ENCODE measurements around the gene KRT12. TPM values are rescaled to one million over a fixed set of nuclear protein-coding genes. Genes with fewer than 3 reads are reported as not detected.

Gene KRT12
- not detected in 2 replicates for total RNA-seq (2014; rRNA removed; shearing (Covaris generic))

DNA sequence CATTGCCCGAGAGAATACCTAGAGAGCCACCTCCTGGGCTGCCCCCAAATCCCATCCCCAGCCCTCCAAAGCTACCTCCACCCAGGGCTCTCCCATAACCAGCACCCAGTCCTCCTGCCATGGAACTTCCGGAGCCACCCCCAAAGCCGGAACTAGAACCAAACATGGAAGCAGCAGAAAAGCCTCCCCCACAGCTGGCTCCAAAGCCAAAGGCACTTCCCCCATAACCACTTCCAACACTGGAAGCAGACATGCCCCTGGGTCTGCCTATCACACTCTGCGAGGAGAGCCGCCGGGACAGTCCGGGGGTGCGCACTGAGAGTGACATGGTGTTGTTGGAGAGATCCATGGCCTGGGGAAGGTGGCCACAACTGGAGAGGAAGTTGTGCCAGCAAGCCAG is at the start of gene KRT12:
Gene KRT12, minus strand, starts transcription at position 386 of the 400 bp plus-strand sequence. Its CDS starts 37 bp downstream, at position 349.
- Histone ChIP-seq H3K9me3 (replicated peaks) (no peaks in the 10 kb centered on the region), H3K36me3 (no peaks in the 10 kb centered on the region), H3K4me1 (no peaks in the 10 kb centered on the region), H3K27me3 (no peaks in the 10 kb centered on the region), H3K4me3 (no peak within 1 kb of the TSS), H3K27ac (no peak within 1 kb of the TSS)
- no peak for DNase-seq

DNA sequence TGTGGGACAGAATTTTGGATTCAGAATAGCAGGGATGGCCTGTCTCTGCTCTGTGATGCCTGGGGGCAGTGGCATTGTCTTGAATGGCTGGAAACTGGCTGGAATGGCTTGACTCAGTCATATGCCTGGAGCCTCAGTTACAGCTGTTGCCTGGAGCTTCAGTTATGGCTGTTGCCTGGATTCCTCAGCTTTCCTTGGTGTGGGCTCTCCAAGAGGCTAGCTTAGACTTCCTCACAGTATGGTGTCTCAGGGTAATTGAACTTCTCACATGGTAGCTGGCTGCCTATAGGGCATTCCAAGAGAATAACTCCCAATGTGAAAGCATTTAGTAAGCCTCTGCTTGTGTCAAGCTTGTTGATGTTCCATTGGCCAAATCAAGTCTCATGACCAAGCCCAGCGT is 49.3 kb upstream of the KRT12 start:
- no peaks in the 10 kb centered on the region; the same call in 1 of the 2 replicates for H3K4me1 ChIP-seq
- no peak overlapping the region for H3K4me3 ChIP-seq
- no peaks in the 10 kb centered on the region for H3K9me3 ChIP-seq (replicated peaks)
- H3K27me3 ChIP-seq: no peaks in the 10 kb centered on the region
- H3K27ac ChIP-seq: no peak overlapping the region
- no peaks in the 10 kb centered on the region for H3K36me3 ChIP-seq
- peak in 1 of 2 experiments; percentile 20 for DNase-seq

DNA sequence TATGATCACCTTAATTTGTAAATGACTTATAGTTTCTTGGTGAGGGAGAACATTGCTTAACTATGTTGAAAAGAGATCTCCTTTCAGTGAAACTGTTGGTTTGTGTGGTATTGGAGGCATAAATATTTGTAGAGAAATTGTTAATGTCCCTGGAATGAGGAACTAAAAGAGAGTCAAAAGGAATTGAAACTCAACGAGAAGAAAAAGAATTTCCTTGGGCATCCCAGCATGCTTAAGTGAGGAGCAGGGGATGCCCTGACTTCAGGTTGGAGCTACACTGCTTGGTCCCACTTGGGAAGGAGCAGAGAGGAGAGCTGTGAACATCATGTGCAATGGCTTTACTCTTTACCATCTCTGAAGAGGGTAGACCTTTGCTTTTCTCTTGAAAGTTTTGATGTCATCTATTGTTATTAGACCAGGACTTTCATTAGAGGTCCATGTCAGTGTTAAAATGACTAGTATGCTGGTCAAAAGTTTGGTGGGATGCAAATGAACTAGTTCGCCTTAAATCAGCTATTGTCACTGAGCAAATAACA is 48.8 kb upstream of the KRT12 start:
- no peak for DNase-seq
- no peaks in the 10 kb centered on the region for H3K9me3 ChIP-seq (replicated peaks)
- H3K4me3 ChIP-seq: no peak overlapping the region
- H3K27me3 ChIP-seq: no peaks in the 10 kb centered on the region
- H3K27ac ChIP-seq: no peak overlapping the region
- no peaks in the 10 kb centered on the region for H3K36me3 ChIP-seq
- H3K4me1 ChIP-seq: peaks cover under 1% of the 10 kb centered on the region; the same call in 1 of the 2 replicates

DNA sequence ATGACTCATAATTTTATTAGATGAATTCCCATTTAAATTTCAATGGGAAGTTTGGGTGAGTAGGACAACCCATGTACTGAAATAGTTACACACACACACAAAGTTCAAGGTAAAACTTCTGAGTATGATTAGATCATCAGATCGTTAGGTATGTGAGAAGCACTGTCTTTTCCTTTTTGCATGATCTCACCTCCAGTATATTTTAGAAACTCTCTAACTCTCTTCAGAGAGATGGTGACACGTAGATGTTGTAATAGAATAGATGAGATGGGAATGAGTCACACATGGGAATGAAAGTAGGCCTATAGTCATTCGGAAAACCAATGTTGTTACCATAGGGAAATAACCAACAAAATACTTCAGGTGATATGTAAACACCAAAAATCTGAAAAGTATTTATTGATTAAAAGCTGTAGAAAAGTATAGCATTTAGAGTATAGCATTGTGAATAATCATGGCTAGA is 48.2 kb upstream of the KRT12 start:
- no peak for DNase-seq
- Histone ChIP-seq H3K36me3 (no peaks in the 10 kb centered on the region), H3K27me3 (no peaks in the 10 kb centered on the region), H3K4me1 (peaks cover 6% of the 10 kb centered on the region), H3K4me3 (no peak overlapping the region), H3K9me3 (replicated peaks) (no peaks in the 10 kb centered on the region), H3K27ac (no peak overlapping the region)

DNA sequence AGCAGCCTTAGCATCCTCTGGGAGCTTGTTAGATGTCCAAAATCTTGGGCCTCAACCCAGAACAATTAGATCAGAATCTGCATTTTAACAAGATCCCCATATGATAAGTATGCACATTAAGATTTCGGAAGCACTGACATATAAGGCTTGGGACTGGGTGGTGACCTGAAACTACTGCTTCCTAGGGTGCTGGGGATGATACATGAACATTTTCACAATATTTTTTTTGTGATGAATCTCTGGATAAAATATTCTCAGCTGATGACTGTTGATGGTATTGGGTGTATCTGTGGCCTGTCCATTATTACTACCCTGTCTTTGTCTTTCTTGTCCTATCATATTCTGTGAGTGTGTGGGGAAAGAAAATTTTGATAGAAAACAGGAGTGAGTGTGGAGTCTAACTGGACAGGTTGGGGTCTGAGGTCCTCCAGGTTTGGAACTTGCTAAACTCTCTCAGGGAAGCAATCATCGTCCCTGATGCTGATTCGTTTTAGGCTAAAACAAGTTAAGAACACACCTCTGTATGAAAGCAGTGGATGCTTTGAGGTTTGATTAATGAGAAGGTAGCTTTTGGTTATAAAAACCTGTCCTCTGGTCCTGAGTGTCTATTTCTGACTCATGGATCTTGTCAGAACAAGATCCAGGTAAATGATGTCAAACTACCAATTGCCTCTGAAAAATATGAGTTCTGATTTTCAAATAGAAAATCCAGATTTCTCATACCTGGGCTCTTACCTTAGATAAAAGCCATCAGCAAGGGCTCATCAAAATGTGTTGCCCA is 47.2 kb upstream of the KRT12 start:
- no peak for DNase-seq
- no peaks in the 10 kb centered on the region for H3K27me3 ChIP-seq
- no peak overlapping the region for H3K27ac ChIP-seq
- H3K4me1 ChIP-seq: peaks cover 15% of the 10 kb centered on the region
- H3K9me3 ChIP-seq (replicated peaks): no peaks in the 10 kb centered on the region
- H3K4me3 ChIP-seq: no peak overlapping the region
- no peaks in the 10 kb centered on the region for H3K36me3 ChIP-seq

DNA sequence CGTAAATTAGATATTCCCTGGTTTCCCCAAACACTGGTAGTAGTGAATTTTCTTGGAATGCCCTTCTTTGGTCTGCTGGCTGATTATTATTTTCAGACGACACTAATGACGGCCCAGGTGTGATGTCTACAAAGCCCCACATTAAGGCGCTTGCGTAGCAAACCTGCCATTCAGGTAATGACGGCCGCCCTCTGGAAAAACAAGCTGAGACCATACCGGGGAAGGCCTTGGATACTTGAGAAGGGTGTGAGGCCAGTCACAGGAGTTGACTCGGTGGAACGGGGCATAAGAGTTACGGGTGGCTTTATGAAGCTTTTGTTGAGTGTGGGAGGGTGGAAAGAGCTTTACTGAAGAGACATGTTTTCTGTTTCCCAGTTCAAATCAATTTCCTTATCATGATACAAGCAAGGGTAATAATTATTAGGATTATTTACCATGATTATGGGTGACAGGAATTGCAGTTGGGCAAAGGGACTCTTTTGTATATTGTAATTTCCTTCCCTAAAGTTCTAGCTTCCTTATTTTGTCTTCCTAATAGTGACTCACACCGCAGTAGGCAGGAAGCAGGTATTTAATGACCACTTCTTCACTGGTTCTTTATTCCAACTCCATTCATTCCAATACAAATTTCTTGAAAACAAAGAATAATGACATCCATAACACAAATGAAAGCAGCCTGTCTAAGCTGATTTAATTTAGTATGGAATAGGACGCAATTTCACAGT is 45.6 kb upstream of the KRT12 start:
- no peak overlapping the region for H3K4me3 ChIP-seq
- DNase-seq: no peak
- H3K4me1 ChIP-seq: peaks cover 15% of the 10 kb centered on the region
- H3K9me3 ChIP-seq (replicated peaks): no peaks in the 10 kb centered on the region
- H3K27me3 ChIP-seq: no peaks in the 10 kb centered on the region
- H3K36me3 ChIP-seq: no peaks in the 10 kb centered on the region
- H3K27ac ChIP-seq: no peak overlapping the region

DNA sequence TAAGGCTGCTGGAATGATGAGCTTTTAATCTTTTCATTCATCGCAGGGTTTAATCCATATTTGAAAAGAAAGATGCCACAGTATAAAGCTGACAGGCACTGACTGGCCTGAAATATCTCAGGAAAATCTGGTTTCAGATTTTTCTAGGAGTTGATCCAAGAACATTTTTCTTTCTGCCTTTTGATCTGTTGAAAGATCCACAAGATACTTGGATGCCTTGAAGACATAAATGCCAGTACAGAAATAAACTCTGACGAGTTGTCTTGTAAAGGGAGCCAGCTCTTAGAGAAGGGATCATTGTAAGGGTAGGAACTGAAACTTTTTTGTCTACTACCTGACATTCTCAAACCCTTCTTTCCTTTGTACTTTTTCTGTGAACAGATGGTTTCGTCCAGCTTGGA is 43.4 kb upstream of the KRT12 start:
- Histone ChIP-seq H3K4me3 (no peak overlapping the region), H3K27ac (no peak overlapping the region), H3K9me3 (replicated peaks) (no peaks in the 10 kb centered on the region), H3K4me1 (peaks cover 15% of the 10 kb centered on the region), H3K36me3 (no peaks in the 10 kb centered on the region), H3K27me3 (no peaks in the 10 kb centered on the region)
- DNase-seq: no peak

DNA sequence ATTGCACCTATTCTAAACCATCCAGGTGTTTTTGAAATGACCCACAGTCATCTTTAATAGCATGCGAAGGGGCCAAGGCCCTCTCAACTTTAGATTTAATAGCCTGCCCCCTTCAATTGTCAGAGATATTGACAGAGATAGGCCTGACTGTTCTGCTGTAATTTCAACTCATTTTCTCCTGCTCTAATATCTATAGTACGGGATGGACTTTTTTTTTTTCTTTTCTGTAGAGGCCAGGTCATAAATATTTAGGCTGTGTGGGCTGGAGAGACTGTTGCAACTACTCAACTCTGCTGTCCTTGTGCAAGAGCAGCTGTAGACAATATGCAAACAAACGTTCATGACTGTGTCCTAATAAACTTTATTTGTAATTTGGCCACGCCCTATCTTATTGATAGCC is 42.7 kb upstream of the KRT12 start:
- DNase-seq: no peak
- H3K4me3 ChIP-seq: no peak overlapping the region
- H3K9me3 ChIP-seq (replicated peaks): no peaks in the 10 kb centered on the region
- no peaks in the 10 kb centered on the region for H3K36me3 ChIP-seq
- no peaks in the 10 kb centered on the region for H3K27me3 ChIP-seq
- peaks cover 15% of the 10 kb centered on the region for H3K4me1 ChIP-seq
- H3K27ac ChIP-seq: no peak overlapping the region

DNA sequence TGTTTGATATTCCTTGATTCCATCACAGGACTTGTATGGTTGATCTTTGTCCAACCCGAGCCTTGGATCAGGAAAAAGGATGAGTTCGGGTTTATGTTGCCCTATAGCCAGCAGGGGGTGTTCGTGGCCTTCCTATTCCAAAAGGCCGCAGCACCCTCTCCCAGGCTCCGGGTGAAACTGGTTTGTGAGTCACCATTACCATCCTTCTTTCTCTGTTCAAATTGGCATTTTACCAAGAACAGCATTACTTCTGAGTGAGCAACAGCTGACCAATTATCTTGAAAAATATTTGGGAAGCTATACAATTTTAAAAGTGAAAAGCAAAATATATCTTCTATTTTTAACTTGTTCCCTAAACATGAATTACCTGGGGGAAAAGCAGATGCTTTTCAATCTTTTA is 42.3 kb upstream of the KRT12 start:
- DNase-seq: peak; percentile 87 to 94

DNA sequence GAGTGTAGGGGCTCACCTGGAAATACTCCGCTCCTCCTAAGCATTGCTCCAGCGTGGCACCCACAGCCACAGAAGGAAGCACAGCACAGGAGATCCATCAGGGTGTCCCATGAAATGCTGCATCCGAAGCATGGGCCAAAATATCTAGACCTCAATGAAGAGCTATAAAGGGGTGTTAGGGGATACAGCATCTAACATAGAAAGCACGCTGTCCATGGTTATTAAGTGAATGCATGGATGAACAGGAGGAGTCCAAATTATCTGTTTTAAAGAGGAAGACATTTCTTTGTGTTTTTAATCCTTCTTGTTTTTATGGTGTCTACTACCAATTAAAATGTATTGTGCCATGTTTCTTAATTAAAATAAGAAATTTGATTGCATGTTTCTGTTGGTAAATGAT is 39.6 kb upstream of the KRT12 start:
- no peaks in the 10 kb centered on the region for H3K36me3 ChIP-seq
- H3K4me3 ChIP-seq: no peak overlapping the region
- no peak overlapping the region for H3K27ac ChIP-seq
- DNase-seq: no peak
- no peaks in the 10 kb centered on the region for H3K9me3 ChIP-seq (replicated peaks)
- no peaks in the 10 kb centered on the region for H3K27me3 ChIP-seq
- H3K4me1 ChIP-seq: peaks cover 15% of the 10 kb centered on the region

More for the DNA sequence above, 42.3 kb upstream of the KRT12 start:
- no peak overlapping the region for H3K4me3 ChIP-seq
- no peaks in the 10 kb centered on the region for H3K27me3 ChIP-seq
- H3K27ac ChIP-seq: no peak overlapping the region
- H3K4me1 ChIP-seq: peaks cover 15% of the 10 kb centered on the region
- H3K36me3 ChIP-seq: no peaks in the 10 kb centered on the region
- H3K9me3 ChIP-seq (replicated peaks): no peaks in the 10 kb centered on the region

DNA sequence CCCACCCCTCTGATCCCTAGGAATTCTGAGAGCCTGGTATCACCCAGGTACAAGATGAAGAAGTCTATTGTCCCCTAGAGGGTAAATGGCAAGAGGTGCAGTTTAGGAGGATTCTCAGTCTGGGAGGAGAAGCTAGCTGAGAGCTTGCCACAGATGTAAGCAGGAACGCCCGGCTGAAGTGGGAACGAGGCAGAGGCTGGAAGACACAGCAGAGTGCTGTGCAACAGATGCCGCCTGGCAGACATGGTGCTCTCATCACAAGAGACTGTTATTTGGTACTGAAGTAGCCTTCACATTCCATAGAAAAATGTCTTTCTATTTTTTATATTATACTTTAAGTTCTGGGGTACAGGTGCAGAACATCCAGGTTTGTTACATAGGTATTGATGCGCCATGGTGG is 38.3 kb upstream of the KRT12 start:
- H3K4me1 ChIP-seq: peaks cover 10% of the 10 kb centered on the region
- H3K4me3 ChIP-seq: no peak overlapping the region
- no peak for DNase-seq

DNA sequence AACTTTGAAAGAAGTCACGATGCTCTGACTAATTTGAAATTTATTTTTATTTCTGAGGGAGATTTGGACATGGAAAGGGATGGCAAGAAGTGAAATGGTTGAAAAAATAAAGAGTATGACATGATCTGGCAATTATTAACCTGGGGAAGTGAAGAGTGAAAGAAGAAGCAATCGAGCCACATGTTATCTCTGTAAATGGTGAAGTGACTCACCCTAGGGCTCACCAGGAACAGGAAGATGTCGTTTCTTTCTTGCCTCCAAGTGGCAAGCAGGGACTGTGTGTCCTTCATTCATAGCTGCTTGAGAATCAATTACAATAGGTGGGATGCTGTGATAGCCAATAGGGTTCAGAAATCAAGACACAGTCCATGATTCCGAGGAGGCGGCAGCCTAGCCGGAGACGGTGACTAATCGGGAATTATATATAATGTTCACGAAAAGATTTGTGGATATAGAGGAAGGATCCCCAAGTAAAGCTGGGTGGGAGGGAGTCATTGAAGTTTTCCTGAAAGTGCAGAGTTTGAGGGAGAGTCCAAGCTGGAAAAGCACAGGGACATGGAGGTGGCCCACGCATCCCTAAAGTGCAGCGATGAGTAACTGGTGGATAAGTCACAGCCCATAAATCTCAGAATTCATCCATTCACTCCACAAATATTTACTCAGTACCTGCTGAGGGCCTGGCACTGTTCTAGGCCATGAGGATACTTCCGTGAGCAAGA is 36.3 kb upstream of the KRT12 start:
- H3K36me3 ChIP-seq: no peaks in the 10 kb centered on the region
- no peak for DNase-seq
- no peaks in the 10 kb centered on the region for H3K27me3 ChIP-seq
- no peak overlapping the region for H3K4me3 ChIP-seq
- no peaks in the 10 kb centered on the region for H3K4me1 ChIP-seq
- H3K9me3 ChIP-seq (replicated peaks): no peaks in the 10 kb centered on the region
- H3K27ac ChIP-seq: no peak overlapping the region

More for the DNA sequence above, 38.3 kb upstream of the KRT12 start:
- no peaks in the 10 kb centered on the region for H3K9me3 ChIP-seq (replicated peaks)
- no peaks in the 10 kb centered on the region for H3K36me3 ChIP-seq
- H3K27ac ChIP-seq: no peak overlapping the region
- no peaks in the 10 kb centered on the region for H3K27me3 ChIP-seq

DNA sequence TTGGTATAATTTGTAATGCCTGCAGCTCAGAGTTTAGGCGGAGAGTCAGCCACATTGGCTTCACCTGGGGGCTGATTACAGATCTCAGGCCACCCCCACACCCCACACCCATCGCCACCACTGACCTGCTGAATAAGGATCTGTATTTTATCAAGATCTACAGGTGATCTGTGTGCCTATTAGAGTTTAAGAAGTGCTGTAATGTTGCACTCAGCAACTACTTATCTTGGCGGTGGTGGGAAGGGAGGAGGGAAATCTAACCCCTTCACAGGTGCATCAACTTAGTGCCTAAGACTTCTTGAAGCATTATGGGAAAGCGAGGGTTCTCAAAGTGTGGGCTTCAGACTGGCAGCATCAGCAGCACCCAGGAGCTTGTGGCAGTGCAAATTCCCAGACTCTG is 35.5 kb upstream of the KRT12 start:
- no peaks in the 10 kb centered on the region for H3K27me3 ChIP-seq
- no peak overlapping the region for H3K27ac ChIP-seq
- no peaks in the 10 kb centered on the region for H3K36me3 ChIP-seq
- H3K4me1 ChIP-seq: no peaks in the 10 kb centered on the region
- H3K9me3 ChIP-seq (replicated peaks): no peaks in the 10 kb centered on the region
- no peak for DNase-seq
- H3K4me3 ChIP-seq: no peak overlapping the region

DNA sequence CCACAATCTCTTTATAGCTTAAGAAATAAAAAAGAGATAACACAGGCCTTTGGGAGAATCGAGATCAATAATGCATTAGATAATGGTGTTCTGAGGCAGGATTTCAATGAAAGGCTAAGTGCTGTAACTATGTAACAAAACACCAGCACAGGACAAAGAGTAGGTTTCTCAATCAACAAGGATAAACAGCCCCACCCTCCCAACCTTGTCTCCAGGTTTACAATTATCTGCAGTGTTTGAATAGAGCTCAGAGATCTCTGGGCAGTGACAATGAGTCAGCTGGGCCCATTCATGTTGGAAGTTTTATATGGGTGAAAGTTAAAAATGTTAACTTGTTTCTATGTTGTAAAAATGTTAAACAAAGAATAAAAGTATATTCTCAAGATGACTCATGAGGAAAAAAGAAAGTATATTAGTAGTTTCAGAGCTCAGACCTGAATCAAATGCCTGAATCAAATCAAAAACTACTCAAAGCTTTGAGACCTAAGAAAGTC is 35.0 kb upstream of the KRT12 start:
- H3K4me1 ChIP-seq: no peaks in the 10 kb centered on the region
- H3K4me3 ChIP-seq: no peak overlapping the region
- H3K36me3 ChIP-seq: no peaks in the 10 kb centered on the region
- H3K27ac ChIP-seq: no peak overlapping the region
- DNase-seq: no peak
- no peaks in the 10 kb centered on the region for H3K27me3 ChIP-seq
- H3K9me3 ChIP-seq (replicated peaks): no peaks in the 10 kb centered on the region

Data from SJCRH30 (cell line).